ENCODE measurements around the gene IQCE.
A peak's percentile ranks its signal among the peaks of the same experiment; 100 is the strongest.

The IQCE gene

GRCh38 chr7:2612445-2613097 lies 53.8 kb downstream of the IQCE start:
- peak in 1 of 56 donors; percentile 72 for DNase-seq

- DNase-seq, result peak in 1 of 56 donors; percentile 17
These were observed 54.5 kb downstream of the IQCE start for GRCh38 chr7:2613098-2613930.

GRCh38 chr7:2613931-2614600 lies 55.3 kb downstream of the IQCE start:
- peak in 22 of 56 donors; percentile 15 to 63 (median 34) for DNase-seq

- DNase-seq, result no peak
These were observed 56.0 kb downstream of the IQCE start for GRCh38 chr7:2614631-2615330.

- peak in 43 of 56 donors; percentile 29 to 89 (median 61) for DNase-seq
These were observed 57.9 kb downstream of the IQCE start for GRCh38 chr7:2616387-2617324.

GRCh38 chr7:2617325-2617905 lies 58.6 kb downstream of the IQCE start:
- DNase-seq, result peak in 10 of 56 donors; percentile 48 to 84 (median 60)

- DNase-seq, result peak in 3 of 56 donors; percentile 21 to 44 (median 26)
These were observed 60.3 kb downstream of the IQCE start for GRCh38 chr7:2619116-2619515.

GRCh38 chr7:2621061-2621828 lies 62.5 kb downstream of the IQCE start:
- peak in 18 of 56 donors; percentile 15 to 64 (median 42) for DNase-seq

- DNase-seq, result peak in 2 of 56 donors; percentile 32 to 41
These were observed 63.3 kb downstream of the IQCE start for GRCh38 chr7:2621948-2622640.

GRCh38 chr7:2622869-2623697 lies 64.3 kb downstream of the IQCE start:
- no peak for DNase-seq

GRCh38 chr7:2623698-2624014 lies 64.9 kb downstream of the IQCE start:
- no peak for DNase-seq

- DNase-seq, result no peak
These were observed 65.6 kb downstream of the IQCE start for GRCh38 chr7:2624293-2624886.

- DNase-seq, result no peak
These were observed 67.8 kb downstream of the IQCE start for GRCh38 chr7:2626498-2627117.

GRCh38 chr7:2627258-2628129 lies 68.7 kb downstream of the IQCE start:
- DNase-seq, result no peak

GRCh38 chr7:2628130-2628482 lies 69.3 kb downstream of the IQCE start:
- no peak for DNase-seq

GRCh38 chr7:2628891-2629290 lies 70.1 kb downstream of the IQCE start:
- no peak for DNase-seq

Measured in nucleus accumbens (tissue), 56 donors.